Keratinocyte (primary cell): Measurements from ENCODE around the gene CDK17. TPM values are rescaled to one million over a fixed set of nuclear protein-coding genes. Genes with fewer than 3 reads are reported as not detected.

Experiments used
- DNase-seq: peaks from one replicate; pipeline ENCODE4 v3.0.0-alpha.2; 2011; ENCODE audit warnings: low read depth, missing footprints, low spot score
- FAIRE-seq: peaks from 2 replicates; lab custom pipeline; 2011; peaks lifted over from hg19 to GRCh38; lab: Jason Lieb, UNC
- H2AFZ ChIP-seq: 2 replicates; pipeline ENCODE4 v1.6.0; 2012; ENCODE audit warnings: low read length, control low read depth, inconsistent platforms; ENCODE audit not compliant: control insufficient read depth
- H3K27ac ChIP-seq: 2 replicates; pipeline ENCODE4 v1.5.1; 2011; ENCODE audit warnings: low read length; ENCODE audit not compliant: control insufficient read depth, insufficient read depth
- H3K27me3 ChIP-seq: 3 replicates; pipeline ENCODE4 v1.6.0; 2011; ENCODE audit warnings: low read length; ENCODE audit not compliant: control insufficient read depth, insufficient read depth; ENCODE audit errors: extremely low read depth
- H3K36me3 ChIP-seq, 2 experiments: 2 replicates in 1 of 2; 3 replicates in 1 of 2; pipeline ENCODE4 v1.5.1; 2011; ENCODE audit warnings: low read length in 2 of 2, mild to moderate bottlenecking in 1 of 2; ENCODE audit not compliant: control insufficient read depth in 2 of 2, insufficient read depth in 2 of 2; ENCODE audit errors: extremely low read depth in 1 of 2
- H3K4me1 ChIP-seq: 3 replicates; pipeline ENCODE4 v1.5.1; 2011; ENCODE audit warnings: low read length; ENCODE audit not compliant: control insufficient read depth, insufficient read depth; ENCODE audit errors: extremely low read depth
- H3K4me2 ChIP-seq: 3 replicates; pipeline ENCODE4 v1.6.0; 2011; ENCODE audit warnings: low read depth, low read length; ENCODE audit not compliant: control insufficient read depth, insufficient read depth; ENCODE audit errors: extremely low read depth
- H3K4me3 ChIP-seq, 3 experiments: fragments of 200-600 bp in 1 of 3; sonication (generic) in 1 of 3; 2 replicates in 2 of 3; 3 replicates in 1 of 3; pipeline ENCODE4 v1.5.1; 2011 to 2016; ENCODE audit warnings: low read length in 3 of 3, mild to moderate bottlenecking in 3 of 3, control low read depth in 2 of 3, inconsistent platforms in 1 of 3, low read depth in 1 of 3, mixed read lengths in 1 of 3, mixed run types in 1 of 3, moderate library complexity in 1 of 3; ENCODE audit not compliant: control insufficient read depth in 2 of 3, insufficient read depth in 2 of 3; ENCODE audit errors: extremely low read depth in 1 of 3
- H3K79me2 ChIP-seq: 2 replicates; pipeline ENCODE4 v1.6.0; 2012; ENCODE audit warnings: low read length; ENCODE audit not compliant: control insufficient read depth, insufficient read depth
- H3K9ac ChIP-seq: 3 replicates; pipeline ENCODE4 v1.6.0; 2011; ENCODE audit warnings: low read length; ENCODE audit not compliant: control insufficient read depth, insufficient read depth; ENCODE audit errors: extremely low read depth
- H3K9me1 ChIP-seq: 3 replicates; pipeline ENCODE4 v1.6.0; 2011; ENCODE audit warnings: low read length; ENCODE audit not compliant: control insufficient read depth, insufficient read depth; ENCODE audit errors: extremely low read depth
- H3K9me3 ChIP-seq: 2 replicates; pipeline ENCODE4 v1.5.1; 2012; ENCODE audit warnings: low read depth, low read length; ENCODE audit not compliant: control insufficient read depth
- H4K20me1 ChIP-seq: 3 replicates; pipeline ENCODE4 v1.6.0; 2011; ENCODE audit warnings: low read length; ENCODE audit not compliant: control insufficient read depth, insufficient read depth; ENCODE audit errors: extremely low read depth
- EZH2 ChIP-seq: IDR thresholded peaks from one replicate; pipeline ENCODE4 v1.6.1; 2012; ENCODE audit warnings: inconsistent platforms, mild to moderate bottlenecking, low read length, moderate library complexity
- dilution Hi-C: fragments of 300-500 bp; cut with MboI; formaldehyde crosslinking; loops from one replicate; pipeline ENCODE4 v1.7.0; 2020; ENCODE audit warnings: low sequenced_read_pairs; ENCODE audit not compliant: extremely low pct_ligation_motif_present
- polyA plus RNA-seq, 5 experiments: library from polyadenylated mRNA; depleted of rRNA in 3 of 5; stranded (reverse) in 3 of 5; stranded (forward) in 1 of 5; unstranded in 1 of 5; fragments of >200 nt; gene quantifications; 1 replicate in 1 of 5; 2 replicates in 3 of 5; 3 replicates in 1 of 5; pipeline versions ENCODE4 v1.2.1 to v1.2.3, GENCODE V29; 2011 to 2012; ENCODE audit warnings: missing spikeins in 2 of 5, low read depth in 1 of 5, low replicate concordance in 1 of 5
- TF ChIP-seq, protein P1 (sequence below), 3 experiments: IDR thresholded peaks in 1 of 3; conservative IDR thresholded peaks in 1 of 3; optimal IDR thresholded peaks in 1 of 3; 2 replicates in 2 of 3; 3 replicates in 1 of 3; pipeline versions ENCODE3 to v1.5.1; 2011; ENCODE audit warnings: low read length in 3 of 3, mild to moderate bottlenecking in 3 of 3, moderate library complexity in 2 of 3, control low read depth in 1 of 3, inconsistent platforms in 1 of 3; ENCODE audit not compliant: insufficient read depth in 2 of 3; ENCODE audit errors: extremely low read depth in 1 of 3

CDK17 gene
- polyA plus RNA-seq, 1 donor (not counting 4 experiments of a cell fraction or from before 2014, with no cell fraction given) = 33.0 TPM

DNA sequence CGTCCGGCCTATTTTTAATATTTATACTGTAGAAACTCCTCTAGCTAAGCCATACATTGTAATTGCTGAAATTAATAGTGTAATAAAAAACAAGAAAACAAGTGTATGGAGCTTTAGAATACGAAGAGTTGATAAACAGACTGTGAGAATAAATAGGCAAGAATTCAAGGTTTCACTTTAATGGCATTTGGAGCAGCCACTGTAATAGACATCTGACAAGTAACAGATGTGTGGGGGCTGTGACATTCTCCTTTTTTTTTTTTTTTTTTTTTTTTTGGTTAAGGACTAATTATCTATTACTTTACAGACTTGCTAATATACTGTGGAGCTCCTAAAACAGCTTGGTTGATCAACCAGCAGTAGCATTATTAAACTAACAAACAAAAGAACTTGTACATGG, 47.0 kb upstream of the CDK17 start:
- Histone ChIP-seq H3K4me1 (peaks cover 34% of the 10 kb centered on the region), H3K27me3 (no peaks in the 10 kb centered on the region), H3K36me3 (no peaks in the 10 kb centered on the region), H3K27ac (peak overlapping the region; percentile 93), H3K9me1 (no peaks in the 10 kb centered on the region), H2AFZ (no peak overlapping the region), H3K9me3 (no peaks in the 10 kb centered on the region), H3K79me2 (no peaks in the 10 kb centered on the region), H3K4me2 (no peak overlapping the region), H3K4me3 (no peak overlapping the region), H4K20me1 (no peaks in the 10 kb centered on the region), H3K9ac (peak overlapping the region; percentile 76)
- FAIRE-seq = no peak
- TF ChIP-seq, protein P1, sequence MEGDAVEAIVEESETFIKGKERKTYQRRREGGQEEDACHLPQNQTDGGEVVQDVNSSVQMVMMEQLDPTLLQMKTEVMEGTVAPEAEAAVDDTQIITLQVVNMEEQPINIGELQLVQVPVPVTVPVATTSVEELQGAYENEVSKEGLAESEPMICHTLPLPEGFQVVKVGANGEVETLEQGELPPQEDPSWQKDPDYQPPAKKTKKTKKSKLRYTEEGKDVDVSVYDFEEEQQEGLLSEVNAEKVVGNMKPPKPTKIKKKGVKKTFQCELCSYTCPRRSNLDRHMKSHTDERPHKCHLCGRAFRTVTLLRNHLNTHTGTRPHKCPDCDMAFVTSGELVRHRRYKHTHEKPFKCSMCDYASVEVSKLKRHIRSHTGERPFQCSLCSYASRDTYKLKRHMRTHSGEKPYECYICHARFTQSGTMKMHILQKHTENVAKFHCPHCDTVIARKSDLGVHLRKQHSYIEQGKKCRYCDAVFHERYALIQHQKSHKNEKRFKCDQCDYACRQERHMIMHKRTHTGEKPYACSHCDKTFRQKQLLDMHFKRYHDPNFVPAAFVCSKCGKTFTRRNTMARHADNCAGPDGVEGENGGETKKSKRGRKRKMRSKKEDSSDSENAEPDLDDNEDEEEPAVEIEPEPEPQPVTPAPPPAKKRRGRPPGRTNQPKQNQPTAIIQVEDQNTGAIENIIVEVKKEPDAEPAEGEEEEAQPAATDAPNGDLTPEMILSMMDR (optimal IDR thresholded peaks at IDR 0.05 in 1 of 3, IDR thresholded peaks at IDR 0.05 in 1 of 3, conservative IDR thresholded peaks at IDR 0.05 in 1 of 3; ENCODE audit: extremely low read depth in 1 of 3, insufficient read depth in 2 of 3, low read length in 3 of 3) = no peak
- no peak for TF ChIP-seq EZH2
- dilution Hi-C loops = no loop called here
- DNase-seq = no peak

- Histone ChIP-seq H3K4me1 (peaks cover 34% of the 10 kb centered on the region), H4K20me1 (no peaks in the 10 kb centered on the region), H3K9me1 (no peaks in the 10 kb centered on the region), H3K79me2 (no peaks in the 10 kb centered on the region), H3K4me3 (peak overlapping the region in 2 of 3 experiments; percentile 21 to 51), H3K4me2 (peak overlapping the region; percentile 72), H3K27ac (peak overlapping the region; percentile 93), H3K27me3 (no peaks in the 10 kb centered on the region), H2AFZ (peak overlapping the region; percentile 24), H3K9ac (peak overlapping the region; percentile 76), H3K36me3 (no peaks in the 10 kb centered on the region), H3K9me3 (no peaks in the 10 kb centered on the region)
- peak; percentile 73 for DNase-seq
- TF ChIP-seq, protein P1 (optimal IDR thresholded peaks at IDR 0.05 in 1 of 3, IDR thresholded peaks at IDR 0.05 in 1 of 3, conservative IDR thresholded peaks at IDR 0.05 in 1 of 3; ENCODE audit: extremely low read depth in 1 of 3, insufficient read depth in 2 of 3, low read length in 3 of 3) = no peak
- TF ChIP-seq EZH2 = no peak
- FAIRE-seq = peak; percentile 99
- dilution Hi-C loops = no loop called here
Measured at GRCh38 chr12:96445691-96446583, 45.7 kb upstream of the CDK17 start.
